ENCODE data around the gene SMIM35.

SMIM35 gene

GRCh38 chr11:118086913-118087768 lies at the start of gene SMIM35:
Gene SMIM35 (minus strand): TSS chr11:118086963. CDS start chr11:118086757, 206 bp downstream.
- Histone ChIP-seq H3K36me3 (ENCODE audit: control insufficient read depth in 2 of 2, insufficient read depth in 1 of 2, low read length in 2 of 2) (no peaks in the 10 kb centered on the region), H3K4me1 (ENCODE audit: control insufficient read depth, insufficient read depth, low read length) (no peaks in the 10 kb centered on the region), H3K27ac (ENCODE audit: extremely low read depth, low read depth, low read length) (no peak within 1 kb of the TSS), H3K4me3 (ENCODE audit: low read depth, low read length) (no peak within 1 kb of the TSS), H3K9me3 (ENCODE audit: control insufficient read depth, insufficient read depth, low read depth, low read length) (no peaks in the 10 kb centered on the region)
- CTCF ChIA-PET = interaction anchor here (0.6 to 0.7 kb wide), 3 partner anchors 32 to 1551 kb away, joined by 3 to 4 read pairs (median 4); no protein-coding TSS in a partner anchor
- TF ChIP-seq ZNF274 (IDR thresholded peaks at IDR 0.05; ENCODE audit: low read length) (no peak), ZNF274 (tag by site-specific recombination; IDR thresholded peaks at IDR 0.05; ENCODE audit: borderline replicate concordance) (peak; percentile 86; the same call in 1 of the 2 replicates), SETDB1 (IDR thresholded peaks at IDR 0.05; ENCODE audit: insufficient read length, low read length) (peak; percentile 67), ZNF513 (tag by site-specific recombination; IDR thresholded peaks at IDR 0.05) (no peak), TRIM28 (IDR thresholded peaks at IDR 0.05; ENCODE audit: borderline replicate concordance, low read length) (peak; percentile 68; the same call in 1 of the 2 replicates)
- POLR2A ChIA-PET = no interaction called here

GRCh38 chr11:118136341-118136740 lies 49.6 kb upstream of the SMIM35 start:
- POLR2A ChIA-PET = no interaction called here
- no peak overlapping the region for H3K4me3 ChIP-seq (ENCODE audit: low read depth, low read length)
- H3K4me1 ChIP-seq (ENCODE audit: control insufficient read depth, insufficient read depth, low read length) = no peaks in the 10 kb centered on the region
- H3K9me3 ChIP-seq (ENCODE audit: control insufficient read depth, insufficient read depth, low read depth, low read length) = no peaks in the 10 kb centered on the region
- CTCF ChIA-PET = interaction anchor here (2.3 kb wide), 1 partner anchor 8 kb away, joined by 6 read pairs; no protein-coding TSS in a partner anchor
- no peaks in the 10 kb centered on the region for H3K36me3 ChIP-seq (ENCODE audit: control insufficient read depth in 2 of 2, insufficient read depth in 1 of 2, low read length in 2 of 2)
- TF ChIP-seq MYNN (tag by site-specific recombination; IDR thresholded peaks at IDR 0.05; ENCODE audit: borderline replicate concordance) = no peak
- TF ChIP-seq ZNF169 (tag by site-specific recombination; IDR thresholded peaks at IDR 0.05) = no peak
- TF ChIP-seq ZBTB8A (tag by site-specific recombination; IDR thresholded peaks at IDR 0.05) = no peak
- no peak for TF ChIP-seq SP7 (tag by site-specific recombination; IDR thresholded peaks at IDR 0.05)
- TF ChIP-seq ZXDB (tag by site-specific recombination; IDR thresholded peaks at IDR 0.05) = no peak
- no peak for TF ChIP-seq ZNF48 (tag by site-specific recombination; IDR thresholded peaks at IDR 0.05)
- TF ChIP-seq ZNF670 (tag by site-specific recombination; IDR thresholded peaks at IDR 0.05; ENCODE audit: low read depth) = no peak
- TF ChIP-seq ZNF10 (tag by site-specific recombination; IDR thresholded peaks at IDR 0.05) = no peak
- no peak for TF ChIP-seq ZBTB6 (tag by site-specific recombination; IDR thresholded peaks at IDR 0.05)
- TF ChIP-seq ZBTB26 (tag by site-specific recombination; optimal IDR thresholded peaks at IDR 0.05) = no peak
- no peak overlapping the region for H3K27ac ChIP-seq (ENCODE audit: extremely low read depth, low read depth, low read length)

GRCh38 chr11:118135796-118136165 lies 49.0 kb upstream of the SMIM35 start:
- no peaks in the 10 kb centered on the region for H3K4me1 ChIP-seq (ENCODE audit: control insufficient read depth, insufficient read depth, low read length)
- CTCF ChIA-PET = interaction anchor here (2.3 kb wide), 1 partner anchor 9 kb away, joined by 6 read pairs; no protein-coding TSS in a partner anchor
- H3K4me3 ChIP-seq (ENCODE audit: low read depth, low read length) = no peak overlapping the region
- H3K9me3 ChIP-seq (ENCODE audit: control insufficient read depth, insufficient read depth, low read depth, low read length) = no peaks in the 10 kb centered on the region
- no peak overlapping the region for H3K27ac ChIP-seq (ENCODE audit: extremely low read depth, low read depth, low read length)
- POLR2A ChIA-PET = no interaction called here
- H3K36me3 ChIP-seq (ENCODE audit: control insufficient read depth in 2 of 2, insufficient read depth in 1 of 2, low read length in 2 of 2) = no peaks in the 10 kb centered on the region
- TF ChIP-seq ZNF24 (tag by site-specific recombination; IDR thresholded peaks at IDR 0.05) (no peak), ZNF473 (tag by site-specific recombination; IDR thresholded peaks at IDR 0.05) (no peak), ZNF585B (tag by site-specific recombination; IDR thresholded peaks at IDR 0.05) (no peak), ZNF768 (tag by site-specific recombination; IDR thresholded peaks at IDR 0.05) (no peak), ZBTB7A (tag by site-specific recombination; IDR thresholded peaks at IDR 0.05; ENCODE audit: low read depth) (no peak), CTCF (tag by site-specific recombination; IDR thresholded peaks at IDR 0.05) (no peak), YY1 (tag by site-specific recombination; IDR thresholded peaks at IDR 0.05) (no peak)
